MM.1S (cell line): ENCODE data around the gene GPC1.

Source experiments
- DNase-seq: peaks from one replicate; pipeline ENCODE4 v3.0.0-alpha.2; 2015
- H2AFZ ChIP-seq: fragments of 300-600 bp; sonication (generic); 2 replicates; pipeline ENCODE4 v1.6.0; 2016; ENCODE audit warnings: antibody characterized with exemption, low read length
- H3F3A ChIP-seq: fragments of 300-600 bp; sonication (generic); 2 replicates; pipeline ENCODE4 v1.6.1; 2016; ENCODE audit warnings: mild to moderate bottlenecking, antibody characterized with exemption, low read length, moderate library complexity, mixed read lengths; ENCODE audit not compliant: insufficient read depth
- H3K27ac ChIP-seq: fragments of 300-600 bp; sonication (generic); 2 replicates; pipeline ENCODE4 v1.5.1; 2016; ENCODE audit warnings: mild to moderate bottlenecking, low read length
- H3K27me3 ChIP-seq: fragments of 300-600 bp; sonication (generic); replicated peaks from 2 replicates; pipeline ENCODE4 v1.6.0; 2016; ENCODE audit warnings: low read length; ENCODE audit not compliant: insufficient read depth
- H3K36me3 ChIP-seq: fragments of 300-600 bp; sonication (generic); replicated peaks from 2 replicates; pipeline ENCODE4 v1.6.1; 2016; ENCODE audit warnings: mild to moderate bottlenecking, low read length, mixed read lengths; ENCODE audit not compliant: insufficient read depth
- H3K4me1 ChIP-seq: fragments of 300-600 bp; sonication (generic); 2 replicates; pipeline ENCODE4 v1.6.1; 2016; ENCODE audit warnings: low read length, mixed read lengths
- H3K4me2 ChIP-seq: fragments of 300-600 bp; sonication (generic); 2 replicates; pipeline ENCODE4 v1.6.0; 2016; ENCODE audit warnings: low read depth, low read length
- H3K4me3 ChIP-seq: fragments of 300-600 bp; sonication (generic); 2 replicates; pipeline ENCODE4 v1.5.1; 2016; ENCODE audit warnings: low read length, mixed read lengths
- H3K79me2 ChIP-seq: fragments of 300-600 bp; sonication (generic); 2 replicates; pipeline ENCODE4 v1.6.1; 2016; ENCODE audit warnings: mixed run types, low read length, mixed read lengths
- H3K9ac ChIP-seq: fragments of 300-600 bp; sonication (generic); 2 replicates; pipeline ENCODE4 v1.6.1; 2016; ENCODE audit warnings: low read length, mixed read lengths
- H3K9me2 ChIP-seq: fragments of 300-600 bp; sonication (generic); replicated peaks from 2 replicates; pipeline ENCODE4 v1.6.1; 2016; ENCODE audit warnings: mild to moderate bottlenecking, low read length, mixed read lengths; ENCODE audit not compliant: insufficient read depth
- H3K9me3 ChIP-seq: fragments of 300-600 bp; sonication (generic); replicated peaks from 2 replicates; pipeline ENCODE4 v1.6.1; 2016; ENCODE audit warnings: mild to moderate bottlenecking, low read length, mixed read lengths; ENCODE audit not compliant: insufficient read depth
- H4K20me1 ChIP-seq: fragments of 300-600 bp; sonication (generic); 2 replicates; pipeline ENCODE4 v1.6.1; 2016; ENCODE audit warnings: mild to moderate bottlenecking, low read length, moderate library complexity, mixed read lengths; ENCODE audit not compliant: insufficient read depth
- EZH2 ChIP-seq: fragments of 300-600 bp; sonication (generic); optimal IDR thresholded peaks from 2 replicates; pipeline ENCODE3; 2017; ENCODE audit warnings: low read depth, mild to moderate bottlenecking, antibody characterized with exemption, low read length, mixed read lengths
- EZH2phosphoT487 ChIP-seq: fragments of 300-600 bp; sonication (generic); IDR thresholded peaks from 2 replicates; pipeline ENCODE4 v1.6.1; 2018; ENCODE audit warnings: antibody characterized with exemption, low read length
- TF ChIP-seq, protein P1 (sequence below): fragments of 300-600 bp; sonication (generic); IDR thresholded peaks from 2 replicates; pipeline ENCODE4 v1.5.1; 2016; ENCODE audit warnings: antibody characterized with exemption, low read length, mixed read lengths

The GPC1 gene

GRCh38 chr2:240419723-240420122 lies 15.7 kb upstream of the GPC1 start:
- Histone ChIP-seq H3F3A (no peaks in the 10 kb centered on the region), H3K9me2 (no peaks in the 10 kb centered on the region), H3K4me1 (no peaks in the 10 kb centered on the region), H3K9ac (no peak overlapping the region), H3K4me3 (no peak overlapping the region), H2AFZ (no peak overlapping the region), H3K36me3 (no peaks in the 10 kb centered on the region), H3K9me3 (no peaks in the 10 kb centered on the region), H3K27me3 (peaks cover 12% of the 10 kb centered on the region), H3K79me2 (no peaks in the 10 kb centered on the region), H4K20me1 (no peaks in the 10 kb centered on the region), H3K4me2 (no peak overlapping the region), H3K27ac (no peak overlapping the region)
- TF ChIP-seq EZH2phosphoT487 (no peak), EZH2 (no peak)
- DNase-seq, result no peak

- no peak for DNase-seq
- TF ChIP-seq, protein P1, sequence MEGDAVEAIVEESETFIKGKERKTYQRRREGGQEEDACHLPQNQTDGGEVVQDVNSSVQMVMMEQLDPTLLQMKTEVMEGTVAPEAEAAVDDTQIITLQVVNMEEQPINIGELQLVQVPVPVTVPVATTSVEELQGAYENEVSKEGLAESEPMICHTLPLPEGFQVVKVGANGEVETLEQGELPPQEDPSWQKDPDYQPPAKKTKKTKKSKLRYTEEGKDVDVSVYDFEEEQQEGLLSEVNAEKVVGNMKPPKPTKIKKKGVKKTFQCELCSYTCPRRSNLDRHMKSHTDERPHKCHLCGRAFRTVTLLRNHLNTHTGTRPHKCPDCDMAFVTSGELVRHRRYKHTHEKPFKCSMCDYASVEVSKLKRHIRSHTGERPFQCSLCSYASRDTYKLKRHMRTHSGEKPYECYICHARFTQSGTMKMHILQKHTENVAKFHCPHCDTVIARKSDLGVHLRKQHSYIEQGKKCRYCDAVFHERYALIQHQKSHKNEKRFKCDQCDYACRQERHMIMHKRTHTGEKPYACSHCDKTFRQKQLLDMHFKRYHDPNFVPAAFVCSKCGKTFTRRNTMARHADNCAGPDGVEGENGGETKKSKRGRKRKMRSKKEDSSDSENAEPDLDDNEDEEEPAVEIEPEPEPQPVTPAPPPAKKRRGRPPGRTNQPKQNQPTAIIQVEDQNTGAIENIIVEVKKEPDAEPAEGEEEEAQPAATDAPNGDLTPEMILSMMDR, result no peak
- no peak for TF ChIP-seq EZH2
- TF ChIP-seq EZH2phosphoT487, result no peak
- Histone ChIP-seq H3K9ac (no peak overlapping the region), H3K4me1 (no peaks in the 10 kb centered on the region), H3K9me2 (no peaks in the 10 kb centered on the region), H3K4me3 (no peak overlapping the region), H3K27me3 (peaks cover 6% of the 10 kb centered on the region), H3K79me2 (no peaks in the 10 kb centered on the region), H4K20me1 (no peaks in the 10 kb centered on the region), H3K36me3 (no peaks in the 10 kb centered on the region), H3K4me2 (no peak overlapping the region), H3K9me3 (no peaks in the 10 kb centered on the region), H2AFZ (no peak overlapping the region), H3F3A (no peaks in the 10 kb centered on the region), H3K27ac (no peak overlapping the region)
These were observed 15.0 kb upstream of the GPC1 start for GRCh38 chr2:240420206-240421104.

- Histone ChIP-seq H3K79me2 (no peaks in the 10 kb centered on the region), H3K27me3 (peaks cover 11% of the 10 kb centered on the region), H3K27ac (no peak overlapping the region), H3K9me3 (no peaks in the 10 kb centered on the region), H4K20me1 (no peaks in the 10 kb centered on the region), H3F3A (no peaks in the 10 kb centered on the region), H3K4me2 (no peak overlapping the region), H3K36me3 (no peaks in the 10 kb centered on the region), H2AFZ (no peak overlapping the region), H3K4me1 (no peaks in the 10 kb centered on the region), H3K9me2 (no peaks in the 10 kb centered on the region), H3K9ac (no peak overlapping the region), H3K4me3 (no peak overlapping the region)
- TF ChIP-seq EZH2 (no peak), EZH2phosphoT487 (no peak)
- TF ChIP-seq, protein P1, result no peak
- no peak for DNase-seq
These were observed 14.1 kb upstream of the GPC1 start for GRCh38 chr2:240421381-240421780.
